Panc1 (cell line): ENCODE measurements around the gene ELAC2. TPM values are rescaled to one million over a fixed set of nuclear protein-coding genes. Genes with fewer than 3 reads are reported as not detected.

Experiments used
- ATAC-seq: fragments of 200-7000 bp; cut with Tn5 transposase; 2 replicates; pipeline ENCODE4 v1.9.1; 2020; ENCODE audit warnings: mild to moderate bottlenecking, moderate library complexity
- BruUV-seq: library from RNA; stranded (reverse); fragments of 400-500 nt; replicated peaks from 2 replicates; lab custom pipeline; 2021; lab: Mats Ljungman, UMichigan
- CTCF ChIA-PET: fragments of 300-600 bp; sonication (Branson Sonifier 250); formaldehyde crosslinking; loops from one replicate; lab custom pipeline; 2022; ENCODE audit warnings: antibody characterized with exemption; lab: Charles Lee
- POLR2A ChIA-PET: fragments of 300-600 bp; sonication (Branson Sonifier 250); formaldehyde crosslinking; loops from one replicate; lab custom pipeline; 2022; ENCODE audit warnings: antibody characterized with exemption; lab: Charles Lee
- DNase-seq: peaks from one replicate; pipeline ENCODE4 v3.0.0-alpha.2; 2010; ENCODE audit warnings: low read depth, low spot score
- H3K27ac ChIP-seq: 2 replicates; pipeline ENCODE4 v1.5.1; 2011; ENCODE audit warnings: mild to moderate bottlenecking, low read length, inconsistent platforms
- H3K27me3 ChIP-seq: fragments of 200-500 bp; sonication (Bioruptor generic); 2 replicates; pipeline ENCODE4 v1.6.0; 2014; ENCODE audit warnings: low read length, inconsistent platforms; ENCODE audit not compliant: control insufficient read depth, insufficient read depth
- H3K36me3 ChIP-seq: fragments of 200-500 bp; sonication (Bioruptor generic); 2 replicates; pipeline ENCODE4 v1.5.1; 2014; ENCODE audit warnings: inconsistent platforms, mild to moderate bottlenecking, low read length, moderate library complexity; ENCODE audit not compliant: control insufficient read depth, insufficient read depth
- H3K4me1 ChIP-seq: 2 replicates; pipeline ENCODE4 v1.5.1; 2011; ENCODE audit warnings: inconsistent platforms, mild to moderate bottlenecking, low read length, moderate library complexity; ENCODE audit not compliant: control insufficient read depth, insufficient read depth
- H3K4me3 ChIP-seq, 2 experiments: 2 replicates each; pipeline ENCODE4 v1.5.1; 2011 to 2012; ENCODE audit warnings: low read depth in 2 of 2, low read length in 2 of 2, mild to moderate bottlenecking in 2 of 2, inconsistent platforms in 1 of 2, moderate library complexity in 1 of 2
- H3K9me3 ChIP-seq: fragments of 200-500 bp; sonication (Bioruptor generic); 2 replicates; pipeline ENCODE4 v1.5.1; 2014; ENCODE audit warnings: low read depth, mild to moderate bottlenecking, inconsistent platforms, low read length, moderate library complexity; ENCODE audit not compliant: control insufficient read depth, insufficient read depth
- CTCF ChIP-seq: fragments of 450-650 bp; IDR thresholded peaks from 2 replicates; pipeline ENCODE4 v1.5.1; 2017; ENCODE audit warnings: mild to moderate bottlenecking
- POLR2AphosphoS5 ChIP-seq: IDR thresholded peaks from 2 replicates; pipeline ENCODE4 v1.6.1; 2012; ENCODE audit warnings: mild to moderate bottlenecking, low read depth, low read length, moderate library complexity
- REST ChIP-seq, 2 experiments: IDR thresholded peaks; 2 replicates each; pipeline ENCODE4 v1.6.1; 2011 to 2012; ENCODE audit warnings: low read depth in 2 of 2, control low read depth in 1 of 2, low read length in 1 of 2, mild to moderate bottlenecking in 1 of 2, moderate library complexity in 1 of 2; ENCODE audit not compliant: insufficient read depth in 1 of 2
- SIN3A ChIP-seq: IDR thresholded peaks from 2 replicates; pipeline ENCODE4 v1.6.1; 2012; ENCODE audit warnings: low read depth, mild to moderate bottlenecking, low read length, moderate library complexity, borderline replicate concordance; ENCODE audit not compliant: insufficient read depth
- TCF7L2 ChIP-seq: IDR thresholded peaks from 2 replicates; pipeline ENCODE4 v1.6.1; 2011; ENCODE audit warnings: mild to moderate bottlenecking, low read depth, low read length, inconsistent platforms
- in situ Hi-C: cut with HindIII; loops from 2 replicates; pipeline ENCODE4 v1.10.0; 2016; ENCODE audit warnings: low sequenced_read_pairs, low pct_unique_long_range_greater_than_20kb
- intact Hi-C: fragments of 100-400 bp; cut with micrococcal nuclease; formaldehyde crosslinking; loops from one replicate; pipeline ENCODE4 v1.10.0; 2022; ENCODE audit not compliant: unreplicated experiment
- total RNA-seq: library from RNA; stranded (reverse); gene quantifications from one replicate; pipeline ENCODE4 v1.2.1, GENCODE V29; 2021; ENCODE audit not compliant: unreplicated experiment

The ELAC2 gene
- total RNA-seq, 1 experiment from 2014 or later = 52.7 TPM

- CTCF ChIA-PET = no interaction called here
- no peak for DNase-seq
- no TSS peak for BruUV-seq
- TF ChIP-seq REST (IDR thresholded peaks at IDR 0.05; ENCODE audit: insufficient read depth in 1 of 2, low read depth in 2 of 2, low read length in 1 of 2) (no peak), TCF7L2 (no peak), CTCF (no peak), SIN3A (no peak), POLR2AphosphoS5 (no peak)
- Histone ChIP-seq H3K27me3 (no peaks in the 10 kb centered on the region), H3K4me3 (no peak overlapping the region), H3K36me3 (peaks cover 23% of the 10 kb centered on the region), H3K9me3 (no peaks in the 10 kb centered on the region), H3K4me1 (0 out of 2 replicates have a peak, but pooled peaks cover 4% of the 10 kb centered on the region), H3K27ac (no peak overlapping the region)
- intact Hi-C loops (no loop called here), in situ Hi-C loops (no loop called here)
- no peak for ATAC-seq
- POLR2A ChIA-PET = no interaction called here
Measured at GRCh38 chr17:13014801-13015200, 3.0 kb downstream of the ELAC2 start.

GRCh38 chr17:13010959-13011358 lies 6.9 kb downstream of the ELAC2 start:
- Histone ChIP-seq H3K4me3 (no peak overlapping the region), H3K9me3 (no peaks in the 10 kb centered on the region), H3K27ac (no peak overlapping the region), H3K27me3 (no peaks in the 10 kb centered on the region), H3K4me1 (no peaks in the 10 kb centered on the region), H3K36me3 (peaks cover 29% of the 10 kb centered on the region)
- in situ Hi-C loops (no loop called here), intact Hi-C loops (no loop called here)
- CTCF ChIA-PET = no interaction called here
- no peak for ATAC-seq
- TF ChIP-seq REST (IDR thresholded peaks at IDR 0.05; ENCODE audit: insufficient read depth in 1 of 2, low read depth in 2 of 2, low read length in 1 of 2) = no peak
- TF ChIP-seq TCF7L2 = no peak
- POLR2A ChIA-PET = no interaction called here
- BruUV-seq = no TSS peak
- DNase-seq = no peak
